KMS-11 (cell line): Measurements from ENCODE around the gene PRDX2.

Experiments
- H2AFZ ChIP-seq: fragments of 200-600 bp; sonication (generic); 2 replicates; pipeline ENCODE4 v1.6.1; 2016; ENCODE audit warnings: antibody characterized with exemption, mixed run types, low read depth
- H3K27ac ChIP-seq: fragments of 200-600 bp; sonication (generic); 2 replicates; pipeline ENCODE4 v1.6.1; 2016; ENCODE audit warnings: mild to moderate bottlenecking, mixed run types
- H3K27me3 ChIP-seq: fragments of 200-600 bp; sonication (generic); 2 replicates; pipeline ENCODE4 v1.6.1; 2017; ENCODE audit warnings: mild to moderate bottlenecking, low read depth, mixed run types, moderate library complexity; ENCODE audit not compliant: insufficient read depth
- H3K36me3 ChIP-seq: fragments of 200-600 bp; sonication (generic); 2 replicates; pipeline ENCODE4 v1.6.1; 2017; ENCODE audit warnings: mild to moderate bottlenecking, mixed run types; ENCODE audit not compliant: insufficient read depth
- H3K4me1 ChIP-seq: fragments of 200-600 bp; sonication (generic); 2 replicates; pipeline ENCODE4 v1.6.1; 2016; ENCODE audit warnings: mild to moderate bottlenecking, low read depth, mixed run types; ENCODE audit not compliant: poor library complexity, severe bottlenecking
- H3K4me2 ChIP-seq: fragments of 200-600 bp; sonication (generic); 2 replicates; pipeline ENCODE4 v1.7.0; 2016; ENCODE audit warnings: mild to moderate bottlenecking, mixed run types
- H3K4me3 ChIP-seq: fragments of 200-600 bp; sonication (generic); IDR thresholded peaks from 2 replicates; pipeline ENCODE4 v1.6.1; 2017; ENCODE audit warnings: low read depth, low read length, mixed read lengths; ENCODE audit not compliant: insufficient read depth
- H3K79me2 ChIP-seq: fragments of 200-600 bp; sonication (generic); 2 replicates; pipeline ENCODE4 v1.6.1; 2016; ENCODE audit warnings: low read depth, mixed run types; ENCODE audit not compliant: insufficient read depth
- H3K9ac ChIP-seq: fragments of 200-600 bp; sonication (generic); 2 replicates; pipeline ENCODE4 v1.6.1; 2016; ENCODE audit warnings: mild to moderate bottlenecking, mixed run types
- H4K20me1 ChIP-seq: fragments of 200-600 bp; sonication (generic); 2 replicates; pipeline ENCODE4 v1.6.1; 2016; ENCODE audit warnings: mild to moderate bottlenecking, mixed run types; ENCODE audit not compliant: insufficient read depth
- TF ChIP-seq, protein P1 (sequence below): fragments of 200-600 bp; sonication (generic); conservative IDR thresholded peaks from 2 replicates; pipeline ENCODE4 v1.6.1; 2017; ENCODE audit warnings: low read depth, mild to moderate bottlenecking, antibody characterized with exemption, low read length, moderate library complexity, mixed read lengths

PRDX2 gene

GRCh38 chr19:12778905-12779161, 22.8 kb downstream of the PRDX2 start:
- Histone ChIP-seq H3K4me3 (no peak overlapping the region), H3K27me3 (no peaks in the 10 kb centered on the region), H3K9ac (peak overlapping the region; percentile 51; the same call in 1 of the 2 replicates), H3K27ac (no peak overlapping the region; the same call in 1 of the 2 replicates), H3K4me1 (peaks cover 28% of the 10 kb centered on the region), H3K36me3 (no peaks in the 10 kb centered on the region), H2AFZ (peak overlapping the region; percentile 84), H3K79me2 (no peaks in the 10 kb centered on the region), H4K20me1 (no peaks in the 10 kb centered on the region), H3K4me2 (peak overlapping the region; percentile 35)
- TF ChIP-seq, protein P1, sequence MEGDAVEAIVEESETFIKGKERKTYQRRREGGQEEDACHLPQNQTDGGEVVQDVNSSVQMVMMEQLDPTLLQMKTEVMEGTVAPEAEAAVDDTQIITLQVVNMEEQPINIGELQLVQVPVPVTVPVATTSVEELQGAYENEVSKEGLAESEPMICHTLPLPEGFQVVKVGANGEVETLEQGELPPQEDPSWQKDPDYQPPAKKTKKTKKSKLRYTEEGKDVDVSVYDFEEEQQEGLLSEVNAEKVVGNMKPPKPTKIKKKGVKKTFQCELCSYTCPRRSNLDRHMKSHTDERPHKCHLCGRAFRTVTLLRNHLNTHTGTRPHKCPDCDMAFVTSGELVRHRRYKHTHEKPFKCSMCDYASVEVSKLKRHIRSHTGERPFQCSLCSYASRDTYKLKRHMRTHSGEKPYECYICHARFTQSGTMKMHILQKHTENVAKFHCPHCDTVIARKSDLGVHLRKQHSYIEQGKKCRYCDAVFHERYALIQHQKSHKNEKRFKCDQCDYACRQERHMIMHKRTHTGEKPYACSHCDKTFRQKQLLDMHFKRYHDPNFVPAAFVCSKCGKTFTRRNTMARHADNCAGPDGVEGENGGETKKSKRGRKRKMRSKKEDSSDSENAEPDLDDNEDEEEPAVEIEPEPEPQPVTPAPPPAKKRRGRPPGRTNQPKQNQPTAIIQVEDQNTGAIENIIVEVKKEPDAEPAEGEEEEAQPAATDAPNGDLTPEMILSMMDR, result no peak

GRCh38 chr19:12778017-12778904, 23.3 kb downstream of the PRDX2 start:
- Histone ChIP-seq H3K79me2 (no peaks in the 10 kb centered on the region), H3K27me3 (no peaks in the 10 kb centered on the region), H3K9ac (peak overlapping the region; percentile 51; the same call in 1 of the 2 replicates), H3K27ac (peak overlapping the region; percentile 31; the same call in 1 of the 2 replicates), H2AFZ (peak overlapping the region; percentile 84), H3K36me3 (no peaks in the 10 kb centered on the region), H4K20me1 (no peaks in the 10 kb centered on the region), H3K4me3 (peak overlapping the region; percentile 70), H3K4me1 (peaks cover 34% of the 10 kb centered on the region), H3K4me2 (peak overlapping the region; percentile 35)
- TF ChIP-seq, protein P1, result no peak

- Histone ChIP-seq H3K9ac (peak overlapping the region; percentile 51; the same call in 1 of the 2 replicates), H3K4me2 (peak overlapping the region; percentile 35), H3K4me1 (peaks cover 29% of the 10 kb centered on the region), H2AFZ (peak overlapping the region; percentile 84), H3K27ac (0 out of 2 replicates have a peak overlapping the region, but pooled peaks have one; percentile 31), H3K27me3 (no peaks in the 10 kb centered on the region), H4K20me1 (no peaks in the 10 kb centered on the region), H3K36me3 (no peaks in the 10 kb centered on the region), H3K79me2 (no peaks in the 10 kb centered on the region), H3K4me3 (peak overlapping the region; percentile 70)
- TF ChIP-seq, protein P1, result peak; percentile 96
Observed at GRCh38 chr19:12777217-12778016, 24.2 kb downstream of the PRDX2 start.

- H3K4me2 ChIP-seq, result peak within 1 kb of the TSS; percentile 73
- peak within 1 kb of the TSS; percentile 54; the same call in 1 of the 2 replicates for H2AFZ ChIP-seq
- no peaks in the 10 kb centered on the region for H3K27me3 ChIP-seq
- H3K4me1 ChIP-seq, result peaks cover 23% of the 10 kb centered on the region
- no peak within 1 kb of the TSS for H3K27ac ChIP-seq
- no peaks in the 10 kb centered on the region for H4K20me1 ChIP-seq
- TF ChIP-seq, protein P1, result no peak
- no peaks in the 10 kb centered on the region for H3K36me3 ChIP-seq
- H3K9ac ChIP-seq, result peak within 1 kb of the TSS; percentile 18; the same call in 1 of the 2 replicates
- H3K4me3 ChIP-seq, result no peak within 1 kb of the TSS
- H3K79me2 ChIP-seq, result no peaks in the 10 kb centered on the region
Observed at GRCh38 chr19:12774588-12775555, 26.7 kb downstream of the PRDX2 start, which contains the start of gene HOOK2. Gene HOOK2 (minus strand): TSS chr19:12775552. CDS start chr19:12775449, 103 bp downstream.
